ENCODE data around the gene GSC2.

Gene GSC2

GRCh38 chr22:19195796-19196731 is 46.0 kb upstream of the GSC2 start:
- CTCF ChIA-PET = no interaction called here
- DNase-seq (ENCODE audit: extremely low spot score) = no peak
- TF ChIP-seq ARNT (IDR thresholded peaks at IDR 0.05) = no peak
- TF ChIP-seq TARDBP (IDR thresholded peaks at IDR 0.05) = no peak
- no peak for TF ChIP-seq NFRKB (IDR thresholded peaks at IDR 0.05)
- TF ChIP-seq BHLHE40 (IDR thresholded peaks at IDR 0.05; ENCODE audit: borderline replicate concordance) = no peak
- TF ChIP-seq FOXK2 (IDR thresholded peaks at IDR 0.05) = no peak
- TF ChIP-seq LEF1 (IDR thresholded peaks at IDR 0.05; ENCODE audit: borderline replicate concordance) = no peak
- TF ChIP-seq HDGF (IDR thresholded peaks at IDR 0.05; ENCODE audit: borderline replicate concordance) = no peak
- TF ChIP-seq FOXA1 (IDR thresholded peaks at IDR 0.05) = no peak
- POLR2A ChIA-PET = interaction anchor here (1.1 kb wide), 1 partner anchor 13 kb away, joined by 4 read pairs; no protein-coding TSS in a partner anchor

DNA sequence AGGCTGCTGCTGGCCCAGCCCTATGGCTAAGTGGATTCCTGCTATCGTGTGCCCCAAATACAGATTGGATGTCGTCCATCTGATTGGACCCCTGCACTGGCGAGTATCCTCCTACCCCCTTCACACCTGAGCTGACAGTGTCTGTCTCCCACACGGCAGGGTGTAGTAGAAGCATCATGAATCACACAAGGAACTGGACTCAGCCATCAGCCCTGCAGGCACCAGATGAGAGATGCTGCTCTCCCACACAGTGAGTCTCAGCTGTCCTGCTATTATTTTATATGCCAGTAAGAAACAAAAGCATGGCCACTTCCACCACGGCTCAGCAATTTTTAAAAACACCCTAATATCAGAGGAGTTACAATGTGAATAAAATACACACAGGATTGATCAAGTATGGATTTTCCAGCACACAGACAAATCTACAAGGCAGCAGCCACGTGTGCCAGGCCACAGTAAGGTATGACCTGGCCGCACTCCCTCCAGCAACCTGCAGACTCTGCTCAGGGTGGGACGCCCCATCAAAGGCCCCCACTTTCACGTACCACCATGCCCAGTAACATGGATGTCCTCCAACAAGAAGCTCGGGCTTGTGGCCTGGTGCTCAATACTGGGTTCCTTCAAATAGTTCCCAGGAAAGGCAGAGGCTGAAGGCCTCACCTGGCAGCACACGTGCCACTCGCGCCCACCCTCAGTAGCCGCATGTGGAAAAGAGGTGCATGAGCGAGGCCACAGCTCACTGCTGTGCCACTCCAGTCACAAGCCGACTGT is 44.9 kb upstream of the GSC2 start:
- no peak for DNase-seq (ENCODE audit: extremely low spot score)
- POLR2A ChIA-PET = no interaction called here
- TF ChIP-seq BHLHE40 (IDR thresholded peaks at IDR 0.05; ENCODE audit: borderline replicate concordance) = no peak
- TF ChIP-seq LEF1 (IDR thresholded peaks at IDR 0.05; ENCODE audit: borderline replicate concordance) = no peak
- TF ChIP-seq ARNT (IDR thresholded peaks at IDR 0.05) = no peak
- TF ChIP-seq SP1 (IDR thresholded peaks at IDR 0.05) = no peak
- TF ChIP-seq NFRKB (IDR thresholded peaks at IDR 0.05) = no peak
- no peak for TF ChIP-seq CTBP1 (IDR thresholded peaks at IDR 0.05; ENCODE audit: borderline replicate concordance)
- TF ChIP-seq TARDBP (IDR thresholded peaks at IDR 0.05) = no peak
- no peak for TF ChIP-seq ZNF384 (IDR thresholded peaks at IDR 0.05)
- no peak for TF ChIP-seq FOXM1 (IDR thresholded peaks at IDR 0.05; ENCODE audit: borderline replicate concordance)
- CTCF ChIA-PET = no interaction called here

DNA sequence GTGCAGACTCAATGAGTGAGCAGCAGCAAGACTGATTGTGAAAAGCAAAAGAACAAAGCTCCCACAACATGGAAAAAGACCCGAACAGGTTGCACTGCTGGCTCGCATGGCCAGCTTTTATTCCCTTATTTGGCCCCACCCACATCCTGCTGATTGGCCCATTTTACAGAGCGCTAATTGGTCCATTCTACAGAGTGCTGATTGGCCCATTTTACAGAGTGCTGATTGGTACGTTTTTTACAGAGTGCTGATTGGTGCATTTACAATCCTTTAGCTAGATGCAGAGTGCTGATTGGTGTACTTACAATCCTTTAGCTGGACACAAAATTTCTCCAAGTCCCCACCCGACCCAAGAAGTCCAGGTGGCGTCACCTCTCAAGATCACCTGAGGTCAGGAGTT is 43.8 kb upstream of the GSC2 start:
- ChIA-PET CTCF (no interaction called here), POLR2A (no interaction called here)
- DNase-seq (ENCODE audit: extremely low spot score) = no peak
- no peak for TF ChIP-seq ELF4 (IDR thresholded peaks at IDR 0.05)
- TF ChIP-seq SP1 (IDR thresholded peaks at IDR 0.05) = no peak

GRCh38 chr22:19187716-19188563 is 37.8 kb upstream of the GSC2 start:
- DNase-seq (ENCODE audit: extremely low spot score) = no peak
- ChIA-PET CTCF (no interaction called here), POLR2A (no interaction called here)
- TF ChIP-seq L3MBTL2 (conservative IDR thresholded peaks at IDR 0.05) = no peak
- TF ChIP-seq SP1 (IDR thresholded peaks at IDR 0.05) = no peak
- no peak for TF ChIP-seq CTBP1 (IDR thresholded peaks at IDR 0.05; ENCODE audit: borderline replicate concordance)
- TF ChIP-seq, protein P1, sequence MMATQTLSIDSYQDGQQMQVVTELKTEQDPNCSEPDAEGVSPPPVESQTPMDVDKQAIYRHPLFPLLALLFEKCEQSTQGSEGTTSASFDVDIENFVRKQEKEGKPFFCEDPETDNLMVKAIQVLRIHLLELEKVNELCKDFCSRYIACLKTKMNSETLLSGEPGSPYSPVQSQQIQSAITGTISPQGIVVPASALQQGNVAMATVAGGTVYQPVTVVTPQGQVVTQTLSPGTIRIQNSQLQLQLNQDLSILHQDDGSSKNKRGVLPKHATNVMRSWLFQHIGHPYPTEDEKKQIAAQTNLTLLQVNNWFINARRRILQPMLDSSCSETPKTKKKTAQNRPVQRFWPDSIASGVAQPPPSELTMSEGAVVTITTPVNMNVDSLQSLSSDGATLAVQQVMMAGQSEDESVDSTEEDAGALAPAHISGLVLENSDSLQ (IDR thresholded peaks at IDR 0.05) = no peak
- TF ChIP-seq LEF1 (IDR thresholded peaks at IDR 0.05; ENCODE audit: borderline replicate concordance) = no peak
- TF ChIP-seq TARDBP (IDR thresholded peaks at IDR 0.05) = no peak
- TF ChIP-seq ZNF384 (IDR thresholded peaks at IDR 0.05) = no peak
- no peak for TF ChIP-seq FOXA1 (IDR thresholded peaks at IDR 0.05)

- POLR2A ChIA-PET = interaction anchor here (0.6 to 0.9 kb wide), 2 partner anchors 40 to 108 kb away, joined by 3 read pairs; partner anchors contain the start of gene ESS2
- no peak for TF ChIP-seq FOXM1 (IDR thresholded peaks at IDR 0.05; ENCODE audit: borderline replicate concordance)
- no peak for TF ChIP-seq ARNT (IDR thresholded peaks at IDR 0.05)
- TF ChIP-seq L3MBTL2 (conservative IDR thresholded peaks at IDR 0.05) = no peak
- TF ChIP-seq SP1 (IDR thresholded peaks at IDR 0.05) = no peak
- TF ChIP-seq, protein P1 (IDR thresholded peaks at IDR 0.05) = no peak
- DNase-seq (ENCODE audit: extremely low spot score) = no peak
- CTCF ChIA-PET = interaction anchor here (0.7 kb wide), 1 partner anchor 112 kb away, joined by 3 read pairs; no protein-coding TSS in a partner anchor
Observed at GRCh38 chr22:19184276-19184997, 34.3 kb upstream of the GSC2 start.

- TF ChIP-seq, protein P1 (IDR thresholded peaks at IDR 0.05) = no peak
- no peak for TF ChIP-seq NFRKB (IDR thresholded peaks at IDR 0.05)
- no peak for TF ChIP-seq HDGF (IDR thresholded peaks at IDR 0.05; ENCODE audit: borderline replicate concordance)
- no peak for TF ChIP-seq LEF1 (IDR thresholded peaks at IDR 0.05; ENCODE audit: borderline replicate concordance)
- TF ChIP-seq BHLHE40 (IDR thresholded peaks at IDR 0.05; ENCODE audit: borderline replicate concordance) = no peak
- TF ChIP-seq CTBP1 (IDR thresholded peaks at IDR 0.05; ENCODE audit: borderline replicate concordance) = no peak
- no peak for TF ChIP-seq FOXM1 (IDR thresholded peaks at IDR 0.05; ENCODE audit: borderline replicate concordance)
- TF ChIP-seq TARDBP (IDR thresholded peaks at IDR 0.05) = no peak
- no peak for TF ChIP-seq L3MBTL2 (conservative IDR thresholded peaks at IDR 0.05)
- TF ChIP-seq ZNF384 (IDR thresholded peaks at IDR 0.05) = no peak
- TF ChIP-seq ELF4 (IDR thresholded peaks at IDR 0.05) = no peak
- DNase-seq (ENCODE audit: extremely low spot score) = no peak
- POLR2A ChIA-PET = interaction anchor here (1.0 to 1.1 kb wide), 3 partner anchors 9 to 264 kb away, joined by 3 to 4 read pairs (median 3); partner anchors contain the start of gene C22orf39
- CTCF ChIA-PET = no interaction called here
Observed at GRCh38 chr22:19183216-19183615, 33.1 kb upstream of the GSC2 start.
